ENCODE results near the gene YY1.

DNA sequence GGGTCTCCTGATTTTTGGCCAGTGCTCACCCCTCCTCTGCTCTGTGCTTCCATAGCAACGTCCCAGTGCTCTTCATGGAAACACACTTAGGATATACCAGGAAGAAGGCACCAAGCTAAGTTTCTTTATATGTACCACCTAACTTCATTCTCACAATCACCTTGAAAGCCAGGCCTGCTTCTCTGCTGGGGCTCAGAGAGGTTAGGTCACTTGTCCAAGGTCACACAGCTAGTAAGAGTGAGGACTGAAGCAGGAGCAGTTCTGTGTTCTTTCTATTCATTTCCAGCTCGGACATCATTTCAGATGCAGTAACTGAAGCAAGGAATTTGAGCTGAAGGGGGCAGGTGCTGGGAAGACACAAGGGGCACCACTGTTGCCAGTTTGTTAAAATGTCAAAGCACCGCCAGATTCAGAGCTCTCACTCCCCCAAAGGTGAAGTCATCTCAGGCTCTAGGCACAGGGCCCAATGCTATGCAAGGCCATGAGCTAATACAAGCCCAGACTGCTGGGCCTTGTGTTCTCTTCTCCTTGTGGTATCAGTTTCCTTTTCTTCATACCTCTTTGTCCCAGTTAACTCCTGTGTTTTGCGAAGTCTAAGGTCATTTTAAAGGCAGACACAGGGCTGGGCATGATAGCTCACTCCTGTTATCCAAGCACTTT is 19.7 kb upstream of the YY1 start:
- TF ChIP-seq, protein P1, sequence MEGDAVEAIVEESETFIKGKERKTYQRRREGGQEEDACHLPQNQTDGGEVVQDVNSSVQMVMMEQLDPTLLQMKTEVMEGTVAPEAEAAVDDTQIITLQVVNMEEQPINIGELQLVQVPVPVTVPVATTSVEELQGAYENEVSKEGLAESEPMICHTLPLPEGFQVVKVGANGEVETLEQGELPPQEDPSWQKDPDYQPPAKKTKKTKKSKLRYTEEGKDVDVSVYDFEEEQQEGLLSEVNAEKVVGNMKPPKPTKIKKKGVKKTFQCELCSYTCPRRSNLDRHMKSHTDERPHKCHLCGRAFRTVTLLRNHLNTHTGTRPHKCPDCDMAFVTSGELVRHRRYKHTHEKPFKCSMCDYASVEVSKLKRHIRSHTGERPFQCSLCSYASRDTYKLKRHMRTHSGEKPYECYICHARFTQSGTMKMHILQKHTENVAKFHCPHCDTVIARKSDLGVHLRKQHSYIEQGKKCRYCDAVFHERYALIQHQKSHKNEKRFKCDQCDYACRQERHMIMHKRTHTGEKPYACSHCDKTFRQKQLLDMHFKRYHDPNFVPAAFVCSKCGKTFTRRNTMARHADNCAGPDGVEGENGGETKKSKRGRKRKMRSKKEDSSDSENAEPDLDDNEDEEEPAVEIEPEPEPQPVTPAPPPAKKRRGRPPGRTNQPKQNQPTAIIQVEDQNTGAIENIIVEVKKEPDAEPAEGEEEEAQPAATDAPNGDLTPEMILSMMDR (conservative IDR thresholded peaks at IDR 0.05; ENCODE audit: low read depth, low read length), result no peak
- no peak for TF ChIP-seq EZH2 (IDR thresholded peaks at IDR 0.05; ENCODE audit: borderline replicate concordance, low read depth, low read length, poor library complexity, severe bottlenecking)
